HuH-7 (cell line): ENCODE measurements around the gene CPA5.

Experiments
- DNase-seq: peaks from one replicate; pipeline ENCODE4 v3.0.0; 2011; ENCODE audit warnings: low spot score

Gene CPA5

GRCh38 chr7:130397051-130397757, 52.6 kb downstream of the CPA5 start:
- DNase-seq, result no peak

GRCh38 chr7:130397758-130398073, 53.1 kb downstream of the CPA5 start:
- no peak for DNase-seq

GRCh38 chr7:130398526-130399090, 54.0 kb downstream of the CPA5 start:
- DNase-seq, result no peak

- DNase-seq, result no peak
Observed at GRCh38 chr7:130400120-130400572, 55.5 kb downstream of the CPA5 start.

- no peak for DNase-seq
Observed at GRCh38 chr7:130401101-130401500, 56.5 kb downstream of the CPA5 start.

GRCh38 chr7:130401578-130401977, 57.0 kb downstream of the CPA5 start:
- DNase-seq, result no peak

GRCh38 chr7:130405003-130405402, 60.4 kb downstream of the CPA5 start:
- DNase-seq, result no peak

GRCh38 chr7:130409067-130409711, 64.6 kb downstream of the CPA5 start:
- no peak for DNase-seq

GRCh38 chr7:130409712-130410072, 65.1 kb downstream of the CPA5 start:
- no peak for DNase-seq

GRCh38 chr7:130410868-130411541, 66.4 kb downstream of the CPA5 start:
- no peak for DNase-seq

- DNase-seq, result no peak
Observed at GRCh38 chr7:130413201-130413600, 68.6 kb downstream of the CPA5 start.

GRCh38 chr7:130415006-130415405, 70.4 kb downstream of the CPA5 start:
- no peak for DNase-seq

- no peak for DNase-seq
Observed at GRCh38 chr7:130417213-130417612, 72.6 kb downstream of the CPA5 start.

GRCh38 chr7:130418306-130418705, 73.7 kb downstream of the CPA5 start:
- DNase-seq, result no peak
